Ammon's horn (tissue), 1 donor: ENCODE data around the gene FAM149B1.
"Not testable (repeated sequence)": the region's sequence is repeated elsewhere in the genome, so short reads cannot be mapped to it uniquely, and the experiment has no call there.

Experiments used
- DNase-seq: peaks from one replicate; pipeline ENCODE4 v3.0.0-alpha.2; 2016; ENCODE audit warnings: low spot score

The FAM149B1 gene

GRCh38 chr10:73167783-73168464 is at the start of gene FAM149B1, which contains the start of gene ECD:
Gene FAM149B1 (plus strand): TSS chr10:73168119. CDS start chr10:73168340, 221 bp downstream.
Gene ECD (minus strand): TSS chr10:73168008. CDS start chr10:73163937, 4,071 bp downstream.
- peak; percentile 94 for DNase-seq

DNA sequence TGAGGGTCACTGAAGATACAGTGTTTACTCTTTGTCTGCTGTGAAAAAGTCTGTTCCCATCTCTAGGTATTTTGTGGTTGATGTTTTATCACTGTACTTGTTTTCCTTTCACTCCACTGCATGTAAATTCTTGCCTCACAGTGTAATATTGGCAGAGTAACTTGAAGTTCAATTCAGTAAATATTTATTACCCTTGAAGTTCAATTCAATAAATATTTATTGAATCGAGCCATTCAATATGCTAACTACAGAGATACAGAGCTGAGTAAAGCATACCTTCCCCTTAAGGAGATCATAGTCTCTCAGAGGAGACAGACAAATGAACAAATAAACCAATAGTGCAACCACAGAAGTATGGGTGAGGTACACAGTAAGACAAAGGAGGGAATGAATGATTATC is 48.5 kb upstream of the FAM149B1 start:
- no peak for DNase-seq

DNA sequence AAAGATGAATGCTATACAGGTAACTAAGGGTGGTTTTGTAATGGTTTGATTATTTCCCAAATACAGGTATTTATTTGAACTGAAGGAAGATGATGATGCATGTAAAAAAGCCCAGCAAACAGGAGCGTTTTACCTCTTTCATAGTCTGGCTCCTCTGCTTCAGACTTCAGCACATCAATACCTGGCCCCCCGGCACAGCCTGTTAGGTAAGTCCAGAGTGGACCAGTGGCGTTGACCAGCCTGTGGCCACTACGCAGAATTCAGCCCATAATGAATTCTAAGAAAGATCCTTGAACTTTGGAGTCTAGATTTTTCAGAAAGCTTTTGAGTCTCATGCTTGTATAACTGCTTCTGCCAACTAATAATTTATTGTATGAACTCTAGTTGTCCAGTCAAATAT is 48.0 kb upstream of the FAM149B1 start:
- DNase-seq = no peak

DNA sequence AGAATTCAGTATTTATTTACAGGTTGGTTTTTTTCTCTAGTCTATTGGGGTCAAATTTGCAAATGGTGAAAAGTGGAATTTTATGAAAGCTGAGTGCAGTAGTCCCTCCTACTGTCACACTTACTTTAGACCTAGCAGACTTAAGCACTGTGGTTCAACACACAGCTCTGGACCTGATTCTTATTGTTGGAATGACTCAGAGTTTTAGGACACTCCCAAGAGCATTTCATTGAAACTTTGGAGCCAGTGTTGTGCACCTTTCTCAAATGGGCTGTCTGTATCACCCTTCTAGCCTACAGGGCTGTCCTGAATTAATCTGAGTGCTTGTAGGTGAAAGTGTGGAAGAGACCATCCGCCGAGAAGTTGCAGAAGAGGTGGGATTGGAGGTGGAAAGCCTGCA is 41.6 kb upstream of the FAM149B1 start:
- DNase-seq = no peak

DNA sequence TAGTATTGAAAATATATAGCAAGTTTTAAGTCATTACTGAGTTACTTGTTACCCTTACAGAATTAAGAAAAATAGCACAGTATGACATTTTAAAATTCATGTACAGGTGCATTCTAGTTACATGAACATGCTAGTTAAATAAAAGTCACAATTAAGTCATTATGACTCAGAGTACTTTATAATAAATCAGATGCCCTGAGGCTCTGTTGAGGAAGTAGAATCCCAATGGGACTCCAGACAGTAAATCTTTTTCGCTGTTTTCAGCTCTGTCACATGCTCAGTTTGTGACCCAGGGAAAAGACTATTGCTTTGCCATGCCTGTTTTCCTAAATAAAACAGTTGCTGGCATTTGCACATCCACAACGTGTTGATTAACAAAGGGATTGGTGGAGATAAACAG is 36.6 kb upstream of the FAM149B1 start:
- DNase-seq = no peak

- no peak for DNase-seq
Observed at GRCh38 chr10:73131913-73132686, 35.8 kb upstream of the FAM149B1 start.

DNA sequence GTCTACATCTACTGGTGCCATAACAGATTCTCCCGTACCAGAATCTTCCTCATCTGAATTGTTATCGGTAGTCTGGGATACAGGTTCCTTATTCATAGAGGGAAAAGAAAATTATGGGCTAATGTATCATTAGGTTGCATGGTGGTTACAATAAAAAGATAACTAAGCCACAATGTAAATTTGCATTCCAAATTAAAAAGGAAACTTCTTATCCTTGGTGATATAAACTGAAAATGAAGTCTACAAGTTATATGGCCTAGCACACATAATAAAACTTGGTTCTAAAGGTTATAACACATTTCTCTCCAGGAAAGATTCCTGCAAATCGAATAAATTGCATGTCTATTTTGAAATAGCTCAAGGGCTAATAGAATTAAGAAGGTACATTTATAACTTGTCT is 33.2 kb upstream of the FAM149B1 start:
- no peak for DNase-seq

DNA sequence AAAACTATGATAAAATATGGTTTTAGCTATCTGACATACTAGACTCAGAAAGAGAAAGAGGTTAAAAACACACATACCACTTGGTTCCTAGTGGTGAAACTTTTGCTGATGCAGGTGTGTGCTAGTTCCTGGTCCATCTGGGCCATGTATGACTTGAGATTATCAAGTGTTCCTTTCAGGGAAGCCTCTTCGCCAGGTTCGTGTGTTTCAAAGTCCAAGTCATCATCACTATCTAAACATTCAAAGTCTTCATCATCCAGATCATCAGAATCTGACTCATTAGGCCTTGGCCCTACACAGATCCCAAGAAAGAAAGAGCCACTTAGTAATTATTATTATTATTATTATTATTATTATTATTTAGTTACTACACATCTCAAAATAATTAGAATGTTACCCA is 31.3 kb upstream of the FAM149B1 start:
- no peak for DNase-seq

DNA sequence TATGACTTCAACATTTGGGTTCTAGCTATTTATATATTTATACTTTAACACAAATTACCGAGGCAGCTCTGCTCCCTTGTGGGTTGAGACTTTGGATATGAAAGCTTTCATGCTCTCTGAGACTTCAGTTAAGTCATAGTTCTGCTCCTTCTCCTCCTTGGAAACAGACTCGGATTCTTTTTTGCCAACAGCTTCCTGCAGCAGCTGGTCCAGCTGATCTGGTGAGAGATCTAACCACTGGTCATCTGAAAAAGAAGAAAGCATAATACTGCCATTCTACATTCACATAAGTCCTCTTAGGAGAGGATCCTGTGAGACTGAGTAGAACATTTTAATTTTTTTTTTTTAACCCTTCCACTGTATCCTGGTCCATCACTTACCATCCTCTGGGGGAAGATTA is 28.7 kb upstream of the FAM149B1 start:
- DNase-seq = no peak

- no peak for DNase-seq
Observed at GRCh38 chr10:73141603-73142002, 26.3 kb upstream of the FAM149B1 start.

GRCh38 chr10:73150633-73151413 is 17.1 kb upstream of the FAM149B1 start:
- DNase-seq = not testable (repeated sequence)

GRCh38 chr10:73152009-73152408 is 15.9 kb upstream of the FAM149B1 start:
- no peak for DNase-seq

DNA sequence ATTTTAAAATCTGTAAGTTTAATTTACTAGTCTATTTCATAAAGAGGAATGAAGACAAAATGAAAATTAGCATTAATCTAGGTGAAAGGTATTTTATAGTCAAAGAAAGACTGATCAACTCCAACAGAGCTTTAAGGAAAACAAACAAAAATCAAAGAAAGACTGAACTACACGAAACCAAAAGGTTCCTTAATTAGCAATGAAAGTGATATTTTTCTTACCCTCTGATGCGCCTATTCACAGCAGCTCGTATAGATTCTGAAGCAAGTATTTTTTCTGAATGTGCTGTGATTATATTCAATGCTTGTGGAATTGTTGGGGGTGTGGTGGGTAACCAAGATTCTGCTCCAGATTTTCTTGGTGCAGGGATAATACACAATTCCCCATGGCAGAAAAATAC is 11.9 kb upstream of the FAM149B1 start:
- DNase-seq = no peak

GRCh38 chr10:73159038-73159648 is 8.8 kb upstream of the FAM149B1 start:
- DNase-seq = peak; percentile 54

- DNase-seq = no peak
Observed at GRCh38 chr10:73161079-73161478, 6.8 kb upstream of the FAM149B1 start.

DNA sequence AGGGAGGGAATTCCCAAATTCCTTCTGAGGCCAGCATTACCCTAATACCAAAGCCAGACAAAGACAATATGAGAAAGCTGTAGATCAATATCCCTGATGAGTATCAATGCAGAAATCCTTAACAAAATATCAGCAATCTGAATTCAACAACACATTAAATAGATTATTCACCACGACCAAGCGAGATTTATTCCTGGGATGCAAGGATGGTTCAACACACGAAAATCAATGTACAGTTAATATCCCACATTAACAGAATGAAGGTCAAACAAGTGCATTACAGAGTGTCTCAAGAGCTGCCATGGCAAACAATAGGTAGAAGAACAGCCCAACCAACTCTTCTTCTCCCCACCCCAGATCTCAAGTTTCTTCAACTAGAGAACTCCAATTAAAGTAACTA is 6.3 kb upstream of the FAM149B1 start:
- no peak for DNase-seq

DNA sequence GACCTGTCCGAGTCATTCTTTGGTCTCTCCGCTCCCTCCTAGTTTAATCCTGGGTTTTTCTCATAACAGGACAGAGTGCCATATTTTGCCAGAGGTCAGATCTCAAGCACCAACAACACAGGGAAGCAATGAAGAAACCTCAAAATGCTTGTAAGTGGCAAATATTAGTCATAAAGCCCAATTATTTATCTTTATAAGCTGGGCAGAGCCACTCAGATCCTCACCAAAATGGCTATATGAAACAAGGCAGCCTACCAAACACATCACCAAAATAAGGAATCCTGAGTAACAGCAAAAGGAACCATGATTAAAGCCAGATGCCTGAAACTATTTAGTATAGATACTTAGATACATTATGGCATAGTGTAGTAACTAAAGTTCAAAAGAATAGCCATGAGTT is 4.8 kb upstream of the FAM149B1 start:
- no peak for DNase-seq

GRCh38 chr10:73166972-73167371 is 947 bp upstream of the FAM149B1 start:
- no peak for DNase-seq

DNA sequence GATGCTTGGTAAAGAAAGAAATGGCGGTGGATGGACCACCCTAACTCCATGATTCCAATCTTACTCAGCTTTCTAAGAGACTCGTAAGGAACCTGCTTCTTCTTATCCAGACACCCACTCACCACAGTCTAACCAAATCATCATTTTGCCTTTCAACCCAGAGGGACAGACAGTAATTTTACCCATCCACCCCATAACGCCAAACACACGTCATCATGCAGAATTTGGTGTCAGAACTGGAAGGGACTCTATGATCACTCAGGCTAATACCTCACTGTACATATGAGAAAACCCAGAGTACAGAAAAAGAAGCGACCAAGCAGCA is 499 bp upstream of the FAM149B1 start:
- no peak for DNase-seq

- no peak for DNase-seq
Observed at GRCh38 chr10:73168465-73168803, 515 bp downstream of the FAM149B1 start.

DNA sequence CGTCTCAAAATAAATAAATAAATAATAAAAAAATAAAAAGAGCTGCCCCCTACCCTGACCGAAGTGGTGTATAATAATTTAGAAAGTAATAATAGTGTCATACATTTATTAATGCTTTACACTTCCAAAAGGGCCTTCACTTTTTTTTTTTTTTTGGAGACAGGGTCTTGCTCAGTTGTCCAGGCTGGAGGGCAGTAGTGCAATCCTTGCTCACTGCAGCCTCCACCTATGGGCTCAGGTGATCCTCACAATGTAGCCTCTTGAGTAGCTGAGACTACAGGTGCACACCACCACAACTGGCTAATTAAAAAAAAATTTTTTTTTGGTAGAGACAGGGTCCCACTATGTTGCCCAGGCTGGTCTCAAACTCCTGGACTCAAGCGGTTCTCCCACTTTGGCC is 1.4 kb downstream of the FAM149B1 start:
- DNase-seq = no peak

GRCh38 chr10:73172867-73173266 is 4.9 kb downstream of the FAM149B1 start:
- DNase-seq = no peak
